B cell (primary cell): ENCODE data around the gene LRIG1.

Experiments
- CTCF ChIP-seq: fragments of 200-600 bp; IDR thresholded peaks from one replicate; pipeline ENCODE4 v1.8.0; 2022; ENCODE audit warnings: antibody characterized with exemption, mild to moderate bottlenecking
- EZH2 ChIP-seq: IDR thresholded peaks from 2 replicates; pipeline ENCODE4 v1.6.1; 2012; ENCODE audit warnings: borderline replicate concordance, low read depth, mild to moderate bottlenecking, moderate library complexity, low read length; ENCODE audit not compliant: insufficient read depth, poor library complexity, severe bottlenecking

GRCh38 chr3:66426135-66426534, 74.7 kb downstream of the LRIG1 start:
- no peak for TF ChIP-seq CTCF
- no peak for TF ChIP-seq EZH2
